ENCODE measurements around the gene LTA.

DNA sequence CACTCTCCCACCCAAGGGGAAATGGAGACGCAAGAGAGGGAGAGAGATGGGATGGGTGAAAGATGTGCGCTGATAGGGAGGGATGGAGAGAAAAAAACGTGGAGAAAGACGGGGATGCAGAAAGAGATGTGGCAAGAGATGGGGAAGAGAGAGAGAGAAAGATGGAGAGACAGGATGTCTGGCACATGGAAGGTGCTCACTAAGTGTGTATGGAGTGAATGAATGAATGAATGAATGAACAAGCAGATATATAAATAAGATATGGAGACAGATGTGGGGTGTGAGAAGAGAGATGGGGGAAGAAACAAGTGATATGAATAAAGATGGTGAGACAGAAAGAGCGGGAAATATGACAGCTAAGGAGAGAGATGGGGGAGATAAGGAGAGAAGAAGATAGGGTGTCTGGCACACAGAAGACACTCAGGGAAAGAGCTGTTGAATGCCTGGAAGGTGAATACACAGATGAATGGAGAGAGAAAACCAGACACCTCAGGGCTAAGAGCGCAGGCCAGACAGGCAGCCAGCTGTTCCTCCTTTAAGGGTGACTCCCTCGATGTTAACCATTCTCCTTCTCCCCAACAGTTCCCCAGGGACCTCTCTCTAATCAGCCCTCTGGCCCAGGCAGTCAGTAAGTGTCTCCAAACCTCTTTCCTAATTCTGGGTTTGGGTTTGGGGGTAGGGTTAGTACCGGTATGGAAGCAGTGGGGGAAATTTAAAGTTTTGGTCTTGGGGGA lies 4.0 kb downstream of the LTA start:
- TF ChIP-seq, protein P1, sequence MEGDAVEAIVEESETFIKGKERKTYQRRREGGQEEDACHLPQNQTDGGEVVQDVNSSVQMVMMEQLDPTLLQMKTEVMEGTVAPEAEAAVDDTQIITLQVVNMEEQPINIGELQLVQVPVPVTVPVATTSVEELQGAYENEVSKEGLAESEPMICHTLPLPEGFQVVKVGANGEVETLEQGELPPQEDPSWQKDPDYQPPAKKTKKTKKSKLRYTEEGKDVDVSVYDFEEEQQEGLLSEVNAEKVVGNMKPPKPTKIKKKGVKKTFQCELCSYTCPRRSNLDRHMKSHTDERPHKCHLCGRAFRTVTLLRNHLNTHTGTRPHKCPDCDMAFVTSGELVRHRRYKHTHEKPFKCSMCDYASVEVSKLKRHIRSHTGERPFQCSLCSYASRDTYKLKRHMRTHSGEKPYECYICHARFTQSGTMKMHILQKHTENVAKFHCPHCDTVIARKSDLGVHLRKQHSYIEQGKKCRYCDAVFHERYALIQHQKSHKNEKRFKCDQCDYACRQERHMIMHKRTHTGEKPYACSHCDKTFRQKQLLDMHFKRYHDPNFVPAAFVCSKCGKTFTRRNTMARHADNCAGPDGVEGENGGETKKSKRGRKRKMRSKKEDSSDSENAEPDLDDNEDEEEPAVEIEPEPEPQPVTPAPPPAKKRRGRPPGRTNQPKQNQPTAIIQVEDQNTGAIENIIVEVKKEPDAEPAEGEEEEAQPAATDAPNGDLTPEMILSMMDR (IDR thresholded peaks at IDR 0.05): no peak
- TF ChIP-seq POLR2A (IDR thresholded peaks at IDR 0.05) (no peak), EP300 (IDR thresholded peaks at IDR 0.05) (no peak)

All from ovary (tissue), 3 donors.